ENCODE data around the gene DCUN1D3.

GRCh38 chr16:20887207-20887606 lies 13.0 kb downstream of the DCUN1D3 start:
- TF ChIP-seq, protein P1, sequence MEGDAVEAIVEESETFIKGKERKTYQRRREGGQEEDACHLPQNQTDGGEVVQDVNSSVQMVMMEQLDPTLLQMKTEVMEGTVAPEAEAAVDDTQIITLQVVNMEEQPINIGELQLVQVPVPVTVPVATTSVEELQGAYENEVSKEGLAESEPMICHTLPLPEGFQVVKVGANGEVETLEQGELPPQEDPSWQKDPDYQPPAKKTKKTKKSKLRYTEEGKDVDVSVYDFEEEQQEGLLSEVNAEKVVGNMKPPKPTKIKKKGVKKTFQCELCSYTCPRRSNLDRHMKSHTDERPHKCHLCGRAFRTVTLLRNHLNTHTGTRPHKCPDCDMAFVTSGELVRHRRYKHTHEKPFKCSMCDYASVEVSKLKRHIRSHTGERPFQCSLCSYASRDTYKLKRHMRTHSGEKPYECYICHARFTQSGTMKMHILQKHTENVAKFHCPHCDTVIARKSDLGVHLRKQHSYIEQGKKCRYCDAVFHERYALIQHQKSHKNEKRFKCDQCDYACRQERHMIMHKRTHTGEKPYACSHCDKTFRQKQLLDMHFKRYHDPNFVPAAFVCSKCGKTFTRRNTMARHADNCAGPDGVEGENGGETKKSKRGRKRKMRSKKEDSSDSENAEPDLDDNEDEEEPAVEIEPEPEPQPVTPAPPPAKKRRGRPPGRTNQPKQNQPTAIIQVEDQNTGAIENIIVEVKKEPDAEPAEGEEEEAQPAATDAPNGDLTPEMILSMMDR (conservative IDR thresholded peaks at IDR 0.05) = no peak
- no peak for TF ChIP-seq EZH2 (IDR thresholded peaks at IDR 0.05; ENCODE audit: low read depth)
